Measurements from ENCODE around the gene CEP97.

GRCh38 chr3:101735833-101736232 lies 11.4 kb downstream of the CEP97 start:
- TF ChIP-seq EZH2phosphoT487 (IDR thresholded peaks at IDR 0.05; ENCODE audit: low read length) = no peak
- TF ChIP-seq, protein P1, sequence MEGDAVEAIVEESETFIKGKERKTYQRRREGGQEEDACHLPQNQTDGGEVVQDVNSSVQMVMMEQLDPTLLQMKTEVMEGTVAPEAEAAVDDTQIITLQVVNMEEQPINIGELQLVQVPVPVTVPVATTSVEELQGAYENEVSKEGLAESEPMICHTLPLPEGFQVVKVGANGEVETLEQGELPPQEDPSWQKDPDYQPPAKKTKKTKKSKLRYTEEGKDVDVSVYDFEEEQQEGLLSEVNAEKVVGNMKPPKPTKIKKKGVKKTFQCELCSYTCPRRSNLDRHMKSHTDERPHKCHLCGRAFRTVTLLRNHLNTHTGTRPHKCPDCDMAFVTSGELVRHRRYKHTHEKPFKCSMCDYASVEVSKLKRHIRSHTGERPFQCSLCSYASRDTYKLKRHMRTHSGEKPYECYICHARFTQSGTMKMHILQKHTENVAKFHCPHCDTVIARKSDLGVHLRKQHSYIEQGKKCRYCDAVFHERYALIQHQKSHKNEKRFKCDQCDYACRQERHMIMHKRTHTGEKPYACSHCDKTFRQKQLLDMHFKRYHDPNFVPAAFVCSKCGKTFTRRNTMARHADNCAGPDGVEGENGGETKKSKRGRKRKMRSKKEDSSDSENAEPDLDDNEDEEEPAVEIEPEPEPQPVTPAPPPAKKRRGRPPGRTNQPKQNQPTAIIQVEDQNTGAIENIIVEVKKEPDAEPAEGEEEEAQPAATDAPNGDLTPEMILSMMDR (IDR thresholded peaks at IDR 0.05; ENCODE audit: low read length) = no peak
